Measurements from ENCODE around the gene ISL2.

Gene ISL2

GRCh38 chr15:76384409-76384808 is 47.8 kb downstream of the ISL2 start:
- Histone ChIP-seq H3K27ac (ENCODE audit: low read depth, low read length) (no peak overlapping the region), H3K27me3 (ENCODE audit: control insufficient read depth in 1 of 2, insufficient read depth in 2 of 2, low read length in 2 of 2) (no peaks in the 10 kb centered on the region), H3K4me3 (ENCODE audit: low read depth in 1 of 2, low read length in 2 of 2) (no peak overlapping the region), H3K36me3 (ENCODE audit: insufficient read depth, low read length) (no peaks in the 10 kb centered on the region), H3K4me1 (ENCODE audit: insufficient read depth, low read length) (no peaks in the 10 kb centered on the region), H3K9ac (ENCODE audit: low read length) (no peak overlapping the region), H3K9me3 (ENCODE audit: low read length) (no peaks in the 10 kb centered on the region)

- H3K36me3 ChIP-seq (ENCODE audit: insufficient read depth, low read length), result no peaks in the 10 kb centered on the region
- no peaks in the 10 kb centered on the region for H3K4me1 ChIP-seq (ENCODE audit: insufficient read depth, low read length)
- H3K27me3 ChIP-seq (ENCODE audit: control insufficient read depth in 1 of 2, insufficient read depth in 2 of 2, low read length in 2 of 2), result no peaks in the 10 kb centered on the region
- H3K4me3 ChIP-seq (ENCODE audit: low read depth in 1 of 2, low read length in 2 of 2), result no peak overlapping the region
- H3K9ac ChIP-seq (ENCODE audit: low read length), result no peak overlapping the region
- no peaks in the 10 kb centered on the region for H3K9me3 ChIP-seq (ENCODE audit: low read length)
- no peak overlapping the region for H3K27ac ChIP-seq (ENCODE audit: low read depth, low read length)
Observed at GRCh38 chr15:76386178-76386577, 49.6 kb downstream of the ISL2 start.

GRCh38 chr15:76386926-76387325 is 50.4 kb downstream of the ISL2 start:
- Histone ChIP-seq H3K27me3 (ENCODE audit: control insufficient read depth in 1 of 2, insufficient read depth in 2 of 2, low read length in 2 of 2) (no peaks in the 10 kb centered on the region), H3K4me1 (ENCODE audit: insufficient read depth, low read length) (no peaks in the 10 kb centered on the region), H3K9ac (ENCODE audit: low read length) (no peak overlapping the region), H3K9me3 (ENCODE audit: low read length) (no peaks in the 10 kb centered on the region), H3K36me3 (ENCODE audit: insufficient read depth, low read length) (no peaks in the 10 kb centered on the region), H3K27ac (ENCODE audit: low read depth, low read length) (no peak overlapping the region), H3K4me3 (ENCODE audit: low read depth in 1 of 2, low read length in 2 of 2) (no peak overlapping the region)

GRCh38 chr15:76390571-76390970 is 54.0 kb downstream of the ISL2 start:
- Histone ChIP-seq H3K9ac (ENCODE audit: low read length) (no peak overlapping the region), H3K9me3 (ENCODE audit: low read length) (no peaks in the 10 kb centered on the region), H3K36me3 (ENCODE audit: insufficient read depth, low read length) (no peaks in the 10 kb centered on the region), H3K27me3 (ENCODE audit: control insufficient read depth in 1 of 2, insufficient read depth in 2 of 2, low read length in 2 of 2) (no peaks in the 10 kb centered on the region), H3K4me3 (ENCODE audit: low read depth in 1 of 2, low read length in 2 of 2) (no peak overlapping the region), H3K4me1 (ENCODE audit: insufficient read depth, low read length) (no peaks in the 10 kb centered on the region), H3K27ac (ENCODE audit: low read depth, low read length) (no peak overlapping the region)

- Histone ChIP-seq H3K4me1 (ENCODE audit: insufficient read depth, low read length) (no peaks in the 10 kb centered on the region), H3K9me3 (ENCODE audit: low read length) (no peaks in the 10 kb centered on the region), H3K4me3 (ENCODE audit: low read depth in 1 of 2, low read length in 2 of 2) (no peak overlapping the region), H3K27me3 (ENCODE audit: control insufficient read depth in 1 of 2, insufficient read depth in 2 of 2, low read length in 2 of 2) (no peaks in the 10 kb centered on the region), H3K36me3 (ENCODE audit: insufficient read depth, low read length) (no peaks in the 10 kb centered on the region), H3K27ac (ENCODE audit: low read depth, low read length) (no peak overlapping the region), H3K9ac (ENCODE audit: low read length) (no peak overlapping the region)
Observed at GRCh38 chr15:76391309-76391708, 54.7 kb downstream of the ISL2 start.

GRCh38 chr15:76391847-76392246 is 55.3 kb downstream of the ISL2 start:
- Histone ChIP-seq H3K4me1 (ENCODE audit: insufficient read depth, low read length) (no peaks in the 10 kb centered on the region), H3K27me3 (ENCODE audit: control insufficient read depth in 1 of 2, insufficient read depth in 2 of 2, low read length in 2 of 2) (no peaks in the 10 kb centered on the region), H3K9me3 (ENCODE audit: low read length) (no peaks in the 10 kb centered on the region), H3K27ac (ENCODE audit: low read depth, low read length) (no peak overlapping the region), H3K9ac (ENCODE audit: low read length) (no peak overlapping the region), H3K4me3 (ENCODE audit: low read depth in 1 of 2, low read length in 2 of 2) (no peak overlapping the region), H3K36me3 (ENCODE audit: insufficient read depth, low read length) (no peaks in the 10 kb centered on the region)

Measured in muscle layer of colon (tissue), 2 donors.